RWPE1 (cell line): ENCODE data around the gene PCGF6.

Experiments used
- CTCF ChIA-PET: fragments of 350-600 bp; sonication (Branson Sonifier 250); formaldehyde crosslinking; extraction: SDS; loops from one replicate; lab custom pipeline; 2021; lab: Yijun Ruan, JAX
- POLR2A ChIA-PET: fragments of 400-600 bp; formaldehyde crosslinking; extraction: SDS; loops from one replicate; lab custom pipeline; 2020; ENCODE audit warnings: antibody characterized with exemption; ENCODE audit not compliant: low non-redundant PET; lab: Yijun Ruan, JAX
- DNase-seq: peaks from one replicate; pipeline ENCODE4 v3.0.0; 2012; ENCODE audit warnings: low spot score
- H3K27ac ChIP-seq: fragments of 450-650 bp; 2 replicates; pipeline ENCODE4 v1.5.1; 2017
- TF ChIP-seq, protein P1 (sequence below): fragments of 450-650 bp; conservative IDR thresholded peaks from 2 replicates; pipeline ENCODE4 v1.5.1; 2017; ENCODE audit warnings: low read depth, mild to moderate bottlenecking

The PCGF6 gene

DNA sequence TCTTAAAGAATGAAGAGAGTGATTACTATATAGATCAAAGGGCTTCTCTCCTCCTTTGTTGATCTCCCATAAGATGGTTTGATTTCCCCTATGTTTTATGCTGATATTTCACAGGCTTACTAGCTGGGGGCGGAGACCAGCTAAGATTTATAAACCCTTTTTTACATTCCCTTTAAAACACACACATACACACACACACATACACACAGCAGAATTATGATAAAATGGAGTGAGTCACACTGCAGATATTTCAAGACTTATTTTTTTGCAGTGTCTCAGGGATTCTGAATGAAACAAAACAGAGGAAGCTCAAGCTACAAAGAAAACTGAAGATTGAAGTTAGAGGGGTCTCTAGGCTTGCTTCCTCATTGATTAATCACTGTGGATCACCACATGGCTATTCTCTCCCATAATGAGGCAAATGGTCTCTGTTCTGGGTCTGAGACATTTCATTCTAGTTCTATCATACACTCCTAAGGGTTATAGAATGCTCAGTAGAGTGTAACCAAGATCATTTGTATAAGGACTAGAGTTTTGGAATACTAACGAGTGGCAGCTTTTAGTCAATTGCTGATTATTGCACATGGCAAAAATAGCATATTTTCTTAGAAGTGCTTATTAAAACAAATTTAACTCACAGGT lies 55.4 kb downstream of the PCGF6 start:
- H3K27ac ChIP-seq: no peak overlapping the region
- TF ChIP-seq, protein P1, sequence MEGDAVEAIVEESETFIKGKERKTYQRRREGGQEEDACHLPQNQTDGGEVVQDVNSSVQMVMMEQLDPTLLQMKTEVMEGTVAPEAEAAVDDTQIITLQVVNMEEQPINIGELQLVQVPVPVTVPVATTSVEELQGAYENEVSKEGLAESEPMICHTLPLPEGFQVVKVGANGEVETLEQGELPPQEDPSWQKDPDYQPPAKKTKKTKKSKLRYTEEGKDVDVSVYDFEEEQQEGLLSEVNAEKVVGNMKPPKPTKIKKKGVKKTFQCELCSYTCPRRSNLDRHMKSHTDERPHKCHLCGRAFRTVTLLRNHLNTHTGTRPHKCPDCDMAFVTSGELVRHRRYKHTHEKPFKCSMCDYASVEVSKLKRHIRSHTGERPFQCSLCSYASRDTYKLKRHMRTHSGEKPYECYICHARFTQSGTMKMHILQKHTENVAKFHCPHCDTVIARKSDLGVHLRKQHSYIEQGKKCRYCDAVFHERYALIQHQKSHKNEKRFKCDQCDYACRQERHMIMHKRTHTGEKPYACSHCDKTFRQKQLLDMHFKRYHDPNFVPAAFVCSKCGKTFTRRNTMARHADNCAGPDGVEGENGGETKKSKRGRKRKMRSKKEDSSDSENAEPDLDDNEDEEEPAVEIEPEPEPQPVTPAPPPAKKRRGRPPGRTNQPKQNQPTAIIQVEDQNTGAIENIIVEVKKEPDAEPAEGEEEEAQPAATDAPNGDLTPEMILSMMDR: no peak
- POLR2A ChIA-PET: no interaction called here
- CTCF ChIA-PET: interaction anchor here (0.6 to 1.0 kb wide), 3 partner anchors 11 to 38 kb away, joined by 4 to 9 read pairs (median 6); no protein-coding TSS in a partner anchor
- no peak for DNase-seq

DNA sequence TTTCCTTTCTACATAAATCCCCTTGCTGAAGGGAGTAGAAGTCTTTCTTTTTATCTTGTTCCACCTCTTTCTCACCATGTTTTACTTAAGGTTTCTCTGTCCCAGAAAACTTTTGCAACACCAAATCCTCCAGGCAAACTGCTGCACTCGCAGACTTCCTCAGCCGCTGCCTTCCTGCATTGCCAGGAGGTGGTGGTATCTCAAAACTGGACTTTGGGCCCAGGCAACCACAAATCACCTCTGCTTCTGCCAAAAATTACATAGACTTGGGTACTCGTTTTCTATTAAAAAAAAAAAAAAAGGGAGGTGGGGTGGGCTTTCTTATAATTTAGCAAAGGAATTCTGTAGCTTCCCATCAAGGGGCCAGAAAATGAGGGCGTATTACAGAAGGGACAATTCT lies 59.4 kb downstream of the PCGF6 start:
- no peak for DNase-seq
- CTCF ChIA-PET: interaction anchor here (0.7 kb wide), 1 partner anchor 935 kb away, joined by 4 read pairs; no protein-coding TSS in a partner anchor
- POLR2A ChIA-PET: no interaction called here
- TF ChIP-seq, protein P1: no peak
- no peak overlapping the region for H3K27ac ChIP-seq

DNA sequence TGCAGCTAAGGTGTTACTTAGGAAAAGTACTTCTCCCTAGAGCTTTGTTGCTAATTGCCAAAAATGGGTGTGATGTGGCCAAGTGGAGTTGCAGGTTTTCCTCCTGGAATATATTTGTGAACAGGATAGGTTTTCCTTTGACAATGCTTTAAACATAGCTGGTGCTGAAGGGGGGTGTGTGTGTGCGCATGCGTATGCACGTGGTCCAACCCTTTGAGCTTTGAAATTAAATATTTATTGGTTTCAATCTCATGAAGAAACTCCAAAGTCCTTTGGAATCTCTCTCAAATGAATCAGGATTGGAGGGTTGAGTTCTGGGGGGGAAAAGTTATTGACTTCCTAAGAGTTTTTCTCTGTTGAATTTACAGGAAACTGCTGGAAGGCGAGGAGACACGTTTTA lies 62.9 kb downstream of the PCGF6 start:
- TF ChIP-seq, protein P1: no peak
- ChIA-PET POLR2A (interaction anchor here (0.5 kb wide), 1 partner anchor 97 kb away, joined by 5 read pairs; no protein-coding TSS in a partner anchor), CTCF (interaction anchor here (0.8 kb wide), 1 partner anchor 9 kb away, joined by 4 read pairs; no protein-coding TSS in a partner anchor)
- no peak overlapping the region for H3K27ac ChIP-seq
- DNase-seq: no peak

DNA sequence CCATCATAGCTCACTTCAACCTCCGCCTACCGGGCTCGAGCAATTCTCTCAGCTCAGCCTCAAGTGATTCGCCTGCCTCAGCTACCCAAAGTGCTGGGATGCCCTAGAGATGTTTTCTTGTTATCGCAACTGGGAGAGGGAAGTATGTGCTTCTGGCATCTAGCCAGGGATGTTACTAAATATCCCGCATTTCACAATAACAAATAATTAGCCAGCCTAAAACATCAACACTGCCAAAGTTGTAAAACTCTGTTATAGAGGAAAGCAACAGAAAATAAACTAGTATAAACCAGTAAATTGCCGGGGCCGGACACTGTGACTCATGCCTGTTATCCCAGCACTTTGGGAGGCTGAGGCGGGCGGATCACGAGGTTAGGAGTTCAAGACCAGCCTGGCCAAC lies 66.8 kb downstream of the PCGF6 start:
- peak; percentile 68 for DNase-seq
- CTCF ChIA-PET: no interaction called here
- POLR2A ChIA-PET: no interaction called here

DNA sequence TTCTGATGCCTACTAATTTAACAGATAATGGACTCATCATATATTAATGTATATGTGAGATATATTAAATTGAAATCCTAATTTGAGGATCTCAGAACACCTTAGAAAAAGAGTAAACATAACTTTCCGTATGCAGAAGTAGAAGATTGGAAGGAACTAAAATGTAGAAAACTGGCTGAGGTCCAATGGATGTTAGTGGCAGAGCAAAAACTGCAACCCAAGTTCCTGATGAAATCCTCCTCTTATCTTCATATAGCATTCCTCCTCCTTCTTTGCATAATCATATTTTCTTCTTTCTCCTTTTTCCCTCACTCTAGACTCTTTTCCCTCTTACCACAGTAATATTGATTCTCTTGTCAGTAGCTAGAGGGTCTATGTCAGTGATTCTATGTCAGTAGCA lies 68.0 kb downstream of the PCGF6 start:
- TF ChIP-seq, protein P1: no peak
- no peak overlapping the region for H3K27ac ChIP-seq
- CTCF ChIA-PET: no interaction called here
- POLR2A ChIA-PET: no interaction called here
- no peak for DNase-seq

More for the DNA sequence above, 66.8 kb downstream of the PCGF6 start:
- H3K27ac ChIP-seq: peak overlapping the region; percentile 63
- TF ChIP-seq, protein P1: no peak

DNA sequence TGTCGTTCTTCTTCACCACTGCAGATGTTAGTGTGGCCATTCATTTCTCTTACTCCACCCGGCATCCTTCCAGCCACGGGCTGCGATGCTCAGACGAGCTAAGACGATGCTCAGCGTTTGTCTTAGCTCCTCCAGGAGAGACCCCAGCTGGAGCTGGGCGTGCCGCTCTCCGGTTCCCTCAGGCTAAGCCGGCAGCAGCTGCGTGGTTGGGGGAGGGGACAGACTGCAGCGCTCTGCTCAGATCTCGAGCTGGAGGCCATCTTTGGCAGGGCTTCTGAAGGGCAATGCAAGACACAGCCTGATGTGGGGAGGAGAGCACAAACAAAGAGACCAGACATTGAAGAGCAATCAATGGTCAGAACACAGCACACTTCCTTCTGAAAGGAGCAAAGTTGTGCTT lies 69.2 kb downstream of the PCGF6 start:
- no peak for DNase-seq
- ChIA-PET POLR2A (no interaction called here), CTCF (no interaction called here)
- no peak overlapping the region for H3K27ac ChIP-seq
- TF ChIP-seq, protein P1: no peak
